Measurements from ENCODE around the gene CACNA2D1.

The CACNA2D1 gene

GRCh38 chr7:82153776-82154175 is 289.8 kb downstream of the CACNA2D1 start:
- Histone ChIP-seq H3K36me3 (ENCODE audit: control insufficient read depth in 1 of 2, insufficient read depth in 2 of 2, low read depth in 1 of 2, low read length in 2 of 2) (no peaks in the 10 kb centered on the region), H3K79me1 (replicated peaks; ENCODE audit: low read length, poor library complexity, severe bottlenecking) (peaks cover 2% of the 10 kb centered on the region), H3K9me3 (ENCODE audit: control insufficient read depth, low read length) (no peaks in the 10 kb centered on the region), H3K23ac (ENCODE audit: low read length in 2 of 2) (no peak overlapping the region), H3K14ac (ENCODE audit: low read length in 2 of 2) (no peak overlapping the region), H3K18ac (ENCODE audit: low read depth in 1 of 2, low read length in 2 of 2) (no peak overlapping the region), H2AK5ac (ENCODE audit: low read length, severe bottlenecking) (no peak overlapping the region), H2AFZ (ENCODE audit: low read depth, low read length) (no peak overlapping the region), H2BK15ac (ENCODE audit: low read depth, poor library complexity, severe bottlenecking) (no peak overlapping the region), H3K4me2 (ENCODE audit: low read length, poor library complexity, severe bottlenecking) (no peak overlapping the region), H2BK120ac (ENCODE audit: low read depth, low read length) (no peak overlapping the region), H4K8ac (ENCODE audit: low read length) (no peak overlapping the region), H2BK12ac (ENCODE audit: low read length in 2 of 2) (no peak overlapping the region), H3K4me3 (ENCODE audit: insufficient read depth in 1 of 2, low read depth in 1 of 2, low read length in 2 of 2) (no peak overlapping the region), H3K9ac (ENCODE audit: low read length) (no peak overlapping the region), H3K4me1 (ENCODE audit: control insufficient read depth, insufficient read depth, low read depth, low read length) (no peaks in the 10 kb centered on the region), H3K27ac (ENCODE audit: low read length, poor library complexity, severe bottlenecking) (no peak overlapping the region), H4K91ac (ENCODE audit: low read length) (no peak overlapping the region), H3K4ac (ENCODE audit: low read depth in 1 of 2, low read length in 2 of 2) (no peak overlapping the region), H3K27me3 (ENCODE audit: control insufficient read depth in 1 of 2, insufficient read depth in 1 of 2, low read length in 2 of 2) (no peaks in the 10 kb centered on the region), H2BK5ac (ENCODE audit: low read depth, low read length, poor library complexity, severe bottlenecking) (no peak overlapping the region)
- no peak for DNase-seq
- 100% methylated on average over 1 of the region's 2 CpGs for WGBS

- H3K4me3 ChIP-seq (ENCODE audit: insufficient read depth in 1 of 2, low read depth in 1 of 2, low read length in 2 of 2) = no peak overlapping the region
- H2AK5ac ChIP-seq (ENCODE audit: low read length, severe bottlenecking) = no peak overlapping the region
- H3K9me3 ChIP-seq (ENCODE audit: control insufficient read depth, low read length) = no peaks in the 10 kb centered on the region
- H3K18ac ChIP-seq (ENCODE audit: low read depth in 1 of 2, low read length in 2 of 2) = no peak overlapping the region
- DNase-seq = no peak
- H3K4ac ChIP-seq (ENCODE audit: low read depth in 1 of 2, low read length in 2 of 2) = no peak overlapping the region
- H3K79me1 ChIP-seq (replicated peaks; ENCODE audit: low read length, poor library complexity, severe bottlenecking) = peaks cover 3% of the 10 kb centered on the region
- no peaks in the 10 kb centered on the region for H3K4me1 ChIP-seq (ENCODE audit: control insufficient read depth, insufficient read depth, low read depth, low read length)
- no peak overlapping the region for H2BK15ac ChIP-seq (ENCODE audit: low read depth, poor library complexity, severe bottlenecking)
- no peak overlapping the region for H3K4me2 ChIP-seq (ENCODE audit: low read length, poor library complexity, severe bottlenecking)
- H4K91ac ChIP-seq (ENCODE audit: low read length) = no peak overlapping the region
- no peak overlapping the region for H3K23ac ChIP-seq (ENCODE audit: low read length in 2 of 2)
- H2BK5ac ChIP-seq (ENCODE audit: low read depth, low read length, poor library complexity, severe bottlenecking) = no peak overlapping the region
- H4K8ac ChIP-seq (ENCODE audit: low read length) = no peak overlapping the region
- H3K36me3 ChIP-seq (ENCODE audit: control insufficient read depth in 1 of 2, insufficient read depth in 2 of 2, low read depth in 1 of 2, low read length in 2 of 2) = no peaks in the 10 kb centered on the region
- no peak overlapping the region for H2BK120ac ChIP-seq (ENCODE audit: low read depth, low read length)
- H2AFZ ChIP-seq (ENCODE audit: low read depth, low read length) = no peak overlapping the region
- H3K27me3 ChIP-seq (ENCODE audit: control insufficient read depth in 1 of 2, insufficient read depth in 1 of 2, low read length in 2 of 2) = no peaks in the 10 kb centered on the region
- no peak overlapping the region for H2BK12ac ChIP-seq (ENCODE audit: low read length in 2 of 2)
- 100% methylated on average over 1 of the region's 1 CpG for WGBS
- no peak overlapping the region for H3K9ac ChIP-seq (ENCODE audit: low read length)
- H3K14ac ChIP-seq (ENCODE audit: low read length in 2 of 2) = no peak overlapping the region
- H3K27ac ChIP-seq (ENCODE audit: low read length, poor library complexity, severe bottlenecking) = no peak overlapping the region
Measured at GRCh38 chr7:82152858-82153257, 290.7 kb downstream of the CACNA2D1 start.

GRCh38 chr7:82146491-82146890 is 297.1 kb downstream of the CACNA2D1 start:
- Histone ChIP-seq H2BK12ac (ENCODE audit: low read length in 2 of 2) (no peak overlapping the region), H3K79me1 (replicated peaks; ENCODE audit: low read length, poor library complexity, severe bottlenecking) (peaks cover 3% of the 10 kb centered on the region), H3K4me2 (ENCODE audit: low read length, poor library complexity, severe bottlenecking) (no peak overlapping the region), H3K14ac (ENCODE audit: low read length in 2 of 2) (no peak overlapping the region), H2BK120ac (ENCODE audit: low read depth, low read length) (no peak overlapping the region), H3K9me3 (ENCODE audit: control insufficient read depth, low read length) (no peaks in the 10 kb centered on the region), H2AFZ (ENCODE audit: low read depth, low read length) (no peak overlapping the region), H3K27ac (ENCODE audit: low read length, poor library complexity, severe bottlenecking) (no peak overlapping the region), H3K36me3 (ENCODE audit: control insufficient read depth in 1 of 2, insufficient read depth in 2 of 2, low read depth in 1 of 2, low read length in 2 of 2) (no peaks in the 10 kb centered on the region), H4K8ac (ENCODE audit: low read length) (no peak overlapping the region), H3K27me3 (ENCODE audit: control insufficient read depth in 1 of 2, insufficient read depth in 1 of 2, low read length in 2 of 2) (no peaks in the 10 kb centered on the region), H3K4me3 (ENCODE audit: insufficient read depth in 1 of 2, low read depth in 1 of 2, low read length in 2 of 2) (no peak overlapping the region), H3K4ac (ENCODE audit: low read depth in 1 of 2, low read length in 2 of 2) (no peak overlapping the region), H4K91ac (ENCODE audit: low read length) (no peak overlapping the region), H2BK5ac (ENCODE audit: low read depth, low read length, poor library complexity, severe bottlenecking) (no peak overlapping the region), H2BK15ac (ENCODE audit: low read depth, poor library complexity, severe bottlenecking) (no peak overlapping the region), H2AK5ac (ENCODE audit: low read length, severe bottlenecking) (no peak overlapping the region), H3K23ac (ENCODE audit: low read length in 2 of 2) (no peak overlapping the region), H3K9ac (ENCODE audit: low read length) (no peak overlapping the region), H3K4me1 (ENCODE audit: control insufficient read depth, insufficient read depth, low read depth, low read length) (no peaks in the 10 kb centered on the region), H3K18ac (ENCODE audit: low read depth in 1 of 2, low read length in 2 of 2) (no peak overlapping the region)
- DNase-seq = no peak
- WGBS = 98% methylated on average over 4 of the region's 4 CpGs

- H3K27me3 ChIP-seq (ENCODE audit: control insufficient read depth in 1 of 2, insufficient read depth in 1 of 2, low read length in 2 of 2) = no peaks in the 10 kb centered on the region
- DNase-seq = no peak
- H3K9me3 ChIP-seq (ENCODE audit: control insufficient read depth, low read length) = no peaks in the 10 kb centered on the region
- no peak overlapping the region for H4K8ac ChIP-seq (ENCODE audit: low read length)
- no peak overlapping the region for H2BK120ac ChIP-seq (ENCODE audit: low read depth, low read length)
- no peak overlapping the region for H2AFZ ChIP-seq (ENCODE audit: low read depth, low read length)
- H2BK5ac ChIP-seq (ENCODE audit: low read depth, low read length, poor library complexity, severe bottlenecking) = no peak overlapping the region
- H3K4ac ChIP-seq (ENCODE audit: low read depth in 1 of 2, low read length in 2 of 2) = no peak overlapping the region
- H3K4me2 ChIP-seq (ENCODE audit: low read length, poor library complexity, severe bottlenecking) = no peak overlapping the region
- H2AK5ac ChIP-seq (ENCODE audit: low read length, severe bottlenecking) = no peak overlapping the region
- no peak overlapping the region for H2BK15ac ChIP-seq (ENCODE audit: low read depth, poor library complexity, severe bottlenecking)
- no peaks in the 10 kb centered on the region for H3K4me1 ChIP-seq (ENCODE audit: control insufficient read depth, insufficient read depth, low read depth, low read length)
- no peak overlapping the region for H3K23ac ChIP-seq (ENCODE audit: low read length in 2 of 2)
- H4K91ac ChIP-seq (ENCODE audit: low read length) = no peak overlapping the region
- no peak overlapping the region for H3K9ac ChIP-seq (ENCODE audit: low read length)
- no peak overlapping the region for H3K27ac ChIP-seq (ENCODE audit: low read length, poor library complexity, severe bottlenecking)
- no peak overlapping the region for H3K14ac ChIP-seq (ENCODE audit: low read length in 2 of 2)
- no peaks in the 10 kb centered on the region for H3K36me3 ChIP-seq (ENCODE audit: control insufficient read depth in 1 of 2, insufficient read depth in 2 of 2, low read depth in 1 of 2, low read length in 2 of 2)
- H3K18ac ChIP-seq (ENCODE audit: low read depth in 1 of 2, low read length in 2 of 2) = no peak overlapping the region
- no peak overlapping the region for H2BK12ac ChIP-seq (ENCODE audit: low read length in 2 of 2)
- H3K4me3 ChIP-seq (ENCODE audit: insufficient read depth in 1 of 2, low read depth in 1 of 2, low read length in 2 of 2) = no peak overlapping the region
- no peaks in the 10 kb centered on the region for H3K79me1 ChIP-seq (replicated peaks; ENCODE audit: low read length, poor library complexity, severe bottlenecking)
Measured at GRCh38 chr7:82142263-82142864, 301.2 kb downstream of the CACNA2D1 start.
